GM21737 (cell line): ENCODE measurements around the gene RBM19.

Experiments
- ATAC-seq: cut with Tn5 transposase; IDR thresholded peaks from one replicate; pipeline ENCODE4 v1.9.1; 2021; ENCODE audit warnings: mild to moderate bottlenecking, moderate library complexity; ENCODE audit not compliant: unreplicated experiment

The RBM19 gene

GRCh38 chr12:113837528-113838296 lies 128.4 kb downstream of the RBM19 start:
- ATAC-seq, result no peak

DNA sequence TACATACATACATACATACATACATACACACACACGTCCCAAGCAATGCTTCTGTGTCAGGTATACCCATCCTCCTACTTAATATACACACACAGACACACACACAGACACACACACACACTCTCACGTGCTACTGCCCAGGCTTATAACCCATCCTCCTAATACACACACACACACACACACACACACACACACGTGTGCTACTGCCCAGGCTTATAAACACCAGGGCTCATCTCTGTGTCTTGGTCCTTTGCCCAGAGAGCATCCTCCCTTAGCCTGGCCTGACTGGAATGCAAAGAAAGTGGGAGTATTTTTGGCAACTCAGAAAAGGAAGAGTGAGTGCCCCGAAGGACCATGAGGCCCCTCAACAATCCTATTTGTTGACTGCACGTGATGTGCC lies 129.0 kb downstream of the RBM19 start:
- no peak for ATAC-seq

DNA sequence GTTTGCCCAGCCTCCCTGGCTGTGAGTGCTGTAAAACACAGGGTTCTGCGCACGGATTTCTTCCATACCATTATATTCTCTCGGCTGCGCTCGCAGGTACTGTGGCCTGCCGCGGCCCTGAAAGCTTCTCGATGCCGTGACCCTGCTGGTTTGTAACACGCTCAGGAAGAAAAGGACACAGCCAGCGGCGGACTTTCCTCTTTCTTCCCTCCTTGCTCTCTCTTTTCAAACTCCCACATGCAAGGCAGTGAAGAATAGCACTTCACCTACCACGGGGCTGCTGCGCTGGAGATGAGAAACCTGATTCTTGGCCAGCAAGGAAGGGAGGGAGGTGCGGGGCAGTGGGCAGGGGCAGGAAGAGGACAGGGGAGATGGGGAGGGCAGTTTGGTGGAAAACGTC lies 130.2 kb downstream of the RBM19 start:
- ATAC-seq, result no peak

GRCh38 chr12:113835433-113835832 lies 130.7 kb downstream of the RBM19 start:
- no peak for ATAC-seq

GRCh38 chr12:113833422-113833821 lies 132.7 kb downstream of the RBM19 start:
- no peak for ATAC-seq

DNA sequence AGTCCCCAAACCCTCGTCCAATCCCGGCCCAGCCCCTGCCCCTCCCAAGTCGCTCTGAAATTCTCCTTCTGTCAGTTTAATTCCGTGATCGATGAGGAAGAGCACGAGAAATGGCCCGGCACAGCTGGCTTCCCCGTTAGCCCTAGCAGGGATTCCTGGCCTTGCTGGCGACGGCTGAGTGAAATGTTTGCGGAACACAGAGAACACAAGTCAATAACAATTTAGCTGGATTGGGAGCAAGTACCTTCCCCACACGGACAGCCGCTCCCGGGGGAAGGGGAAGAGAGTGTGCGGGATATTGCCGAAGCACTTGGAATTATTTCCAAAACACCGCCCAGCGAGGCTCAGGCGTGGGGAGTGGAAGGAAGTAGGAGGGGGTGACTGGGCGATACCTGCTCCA lies 134.6 kb downstream of the RBM19 start:
- no peak for ATAC-seq

DNA sequence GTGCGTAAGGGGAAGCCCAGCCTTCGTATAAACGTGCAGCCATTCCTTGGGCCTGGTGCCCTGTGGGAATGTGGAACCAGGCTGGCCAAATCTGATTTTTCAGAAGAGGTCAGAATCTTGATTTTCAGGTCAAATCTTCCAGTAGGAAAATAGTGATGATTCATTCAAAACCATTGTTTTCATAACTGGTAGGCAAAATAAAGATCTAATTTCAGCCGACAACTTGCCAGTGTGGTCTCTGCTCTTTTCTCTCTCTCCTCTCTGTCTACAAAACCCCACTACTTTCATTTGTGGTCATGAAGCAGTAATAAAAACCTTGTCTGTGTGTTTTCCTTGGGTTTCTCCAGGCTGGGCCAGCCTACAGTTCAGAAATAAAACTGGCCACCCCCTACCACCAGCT lies 135.1 kb downstream of the RBM19 start:
- ATAC-seq, result no peak

DNA sequence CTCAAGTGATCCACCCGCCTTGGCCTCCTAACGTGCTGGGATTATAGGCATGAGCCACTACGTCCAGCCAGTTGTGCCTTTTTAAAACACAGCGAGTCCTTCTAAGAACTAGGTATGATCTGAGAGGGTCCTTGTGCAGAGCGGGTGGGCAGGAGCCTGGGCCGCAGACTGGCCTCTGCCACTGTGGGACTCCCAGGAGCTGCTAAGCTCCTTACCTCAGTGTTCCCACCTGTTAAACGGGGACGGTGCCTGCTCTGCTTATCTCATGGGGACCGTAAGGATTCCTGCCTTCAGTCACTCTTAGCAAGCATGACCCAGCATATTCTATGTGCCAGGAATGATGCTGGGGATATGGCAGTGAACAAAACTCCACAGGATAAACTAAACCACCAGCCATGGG lies 136.9 kb downstream of the RBM19 start:
- no peak for ATAC-seq

- no peak for ATAC-seq
These were observed 138.5 kb downstream of the RBM19 start for GRCh38 chr12:113827539-113828114.

GRCh38 chr12:113826805-113827538 lies 139.2 kb downstream of the RBM19 start:
- ATAC-seq, result no peak

GRCh38 chr12:113825705-113826104 lies 140.4 kb downstream of the RBM19 start:
- no peak for ATAC-seq

GRCh38 chr12:113823816-113824215 lies 142.3 kb downstream of the RBM19 start:
- no peak for ATAC-seq

DNA sequence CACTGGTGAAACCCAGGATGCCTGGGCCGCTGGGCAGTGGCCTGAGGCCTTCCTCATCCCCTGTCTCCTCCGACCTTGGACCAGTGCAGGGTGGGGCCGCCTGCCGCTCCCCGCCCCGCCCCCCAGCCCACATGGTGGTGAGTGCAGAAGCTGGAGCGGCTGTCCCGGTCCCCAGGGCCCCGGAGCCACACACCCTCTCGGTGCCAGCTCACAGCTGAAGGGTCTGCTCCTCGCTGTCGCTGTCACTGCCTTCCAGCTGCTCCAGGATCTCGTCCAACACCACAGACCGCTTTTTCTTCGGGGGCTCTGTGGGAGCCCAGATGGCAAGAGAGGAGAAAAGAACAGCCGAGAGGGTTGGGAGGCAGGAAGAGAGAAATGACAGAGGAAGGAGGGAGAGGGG lies 143.1 kb downstream of the RBM19 start:
- no peak for ATAC-seq

GRCh38 chr12:113820842-113821241 lies 145.3 kb downstream of the RBM19 start:
- ATAC-seq, result no peak

GRCh38 chr12:113820309-113820708 lies 145.8 kb downstream of the RBM19 start:
- no peak for ATAC-seq

GRCh38 chr12:113819495-113819894 lies 146.6 kb downstream of the RBM19 start:
- no peak for ATAC-seq

- no peak for ATAC-seq
These were observed 147.3 kb downstream of the RBM19 start for GRCh38 chr12:113818833-113819232.

GRCh38 chr12:113818283-113818682 lies 147.8 kb downstream of the RBM19 start:
- no peak for ATAC-seq

GRCh38 chr12:113816866-113817265 lies 149.3 kb downstream of the RBM19 start:
- ATAC-seq, result no peak

DNA sequence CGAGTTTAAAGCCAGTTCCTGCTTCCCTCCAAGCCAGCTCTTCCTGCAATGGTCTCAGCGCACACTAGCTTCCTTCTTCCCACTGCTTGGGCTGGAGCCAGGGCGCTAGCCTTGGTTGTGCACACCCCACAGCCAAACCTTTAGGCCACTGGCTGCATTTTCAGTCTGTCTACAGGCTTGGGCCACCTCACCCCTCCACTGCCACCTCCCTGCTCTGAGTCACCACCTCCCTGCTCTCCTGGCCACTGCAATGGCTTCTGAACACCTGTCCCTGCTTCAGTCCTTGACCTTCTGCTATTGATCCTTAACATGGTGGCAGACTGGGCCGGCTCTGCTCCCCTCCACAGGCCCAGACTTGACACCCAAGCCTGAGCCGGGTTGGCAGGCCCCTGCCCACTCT lies 151.1 kb downstream of the RBM19 start:
- no peak for ATAC-seq

DNA sequence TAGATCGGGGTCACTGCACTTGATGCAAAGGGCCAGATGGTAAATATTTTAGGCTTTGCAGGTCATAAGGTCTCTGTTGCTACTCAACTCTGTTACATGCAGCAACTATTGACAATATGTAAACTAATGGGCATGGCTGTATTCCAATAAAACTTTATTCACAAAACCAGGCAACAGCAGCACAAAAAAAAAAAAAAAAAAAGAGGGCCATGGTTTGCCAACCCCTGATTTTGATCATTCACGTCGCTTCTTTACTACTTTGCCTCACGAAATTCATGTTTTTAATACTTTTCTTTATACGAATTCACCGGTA lies 152.9 kb downstream of the RBM19 start:
- no peak for ATAC-seq
